CD4-positive, alpha-beta T cell (primary cell): Measurements from ENCODE around the gene CAMK2A. TPM values are rescaled to one million over a fixed set of nuclear protein-coding genes. Genes with fewer than 3 reads are reported as not detected.
A peak's percentile ranks its signal among the peaks of the same experiment; 100 is the strongest.
"Not testable (repeated sequence)": the region's sequence is repeated elsewhere in the genome, so short reads cannot be mapped to it uniquely, and the experiment has no call there.

Experiments used
- ATAC-seq: fragments of 200-7000 bp; cut with Tn5 transposase; one replicate; pipeline ENCODE4 v1.10.0; 2022; ENCODE audit warnings: mild to moderate bottlenecking; ENCODE audit not compliant: poor library complexity
- CTCF ChIA-PET: fragments of 350-600 bp; sonication (Branson Sonifier 250); formaldehyde crosslinking; loops from one replicate; lab custom pipeline; 2021; ENCODE audit warnings: antibody characterized with exemption, inconsistent platforms; lab: Charles Lee
- POLR2A ChIA-PET: fragments of 350-600 bp; sonication (Branson Sonifier 250); formaldehyde crosslinking; loops from one replicate; lab custom pipeline; 2021; ENCODE audit warnings: antibody characterized with exemption, inconsistent platforms; lab: Charles Lee
- DNase-seq, 14 experiments: peaks; one replicate each; pipeline ENCODE4 v3.0.0-alpha.2; 2013 to 2020; ENCODE audit warnings: mixed read lengths in 2 of 14
- H3K27ac ChIP-seq, 2 donors: one replicate each; pipeline versions ENCODE4 v1.5.1 to v1.7.0; 2013; ENCODE audit warnings: low read length in 2 of 2, low read depth in 1 of 2, mild to moderate bottlenecking in 1 of 2
- H3K27me3 ChIP-seq, 2 experiments: 1 replicate in 1 of 2; 2 replicates in 1 of 2; pipeline versions ENCODE4 v1.6.1 to v1.7.0; 2013; ENCODE audit warnings: low read length in 2 of 2, control low read depth in 1 of 2, mild to moderate bottlenecking in 1 of 2, moderate library complexity in 1 of 2; ENCODE audit not compliant: insufficient read depth in 2 of 2, control insufficient read depth in 1 of 2
- H3K36me3 ChIP-seq: one replicate; pipeline ENCODE4 v1.6.1; 2013; ENCODE audit warnings: low read length, control low read depth; ENCODE audit not compliant: insufficient read depth
- H3K4me1 ChIP-seq: one replicate; pipeline ENCODE4 v1.6.1; 2013; ENCODE audit warnings: low read length, control low read depth; ENCODE audit not compliant: insufficient read depth
- H3K4me3 ChIP-seq: one replicate; pipeline ENCODE4 v1.5.1; 2013; ENCODE audit warnings: mild to moderate bottlenecking, low read length, moderate library complexity
- H3K9me3 ChIP-seq, 2 experiments: 1 replicate in 1 of 2; 2 replicates in 1 of 2; pipeline versions ENCODE4 v1.6.1 to v1.7.0; 2013; ENCODE audit warnings: low read length in 2 of 2, mild to moderate bottlenecking in 2 of 2, control low read depth in 1 of 2, moderate library complexity in 1 of 2; ENCODE audit not compliant: control insufficient read depth in 1 of 2, insufficient read depth in 1 of 2
- H3K27ac Mint-ChIP-seq: one replicate; pipeline ENCODE4 v1.8.0; 2020; ENCODE audit warnings: mixed read lengths
- H3K27me3 Mint-ChIP-seq: one replicate; pipeline ENCODE4 v1.8.0; 2021; ENCODE audit warnings: mixed read lengths
- H3K36me3 Mint-ChIP-seq: one replicate; pipeline ENCODE4 v1.8.0; 2021; ENCODE audit warnings: low read depth, mixed read lengths
- H3K4me1 Mint-ChIP-seq: one replicate; pipeline ENCODE4 v1.8.0; 2021; ENCODE audit warnings: low read depth, mixed read lengths
- H3K4me3 Mint-ChIP-seq: one replicate; pipeline ENCODE4 v1.8.0; 2020; ENCODE audit warnings: mild to moderate bottlenecking, mixed read lengths
- H3K9me3 Mint-ChIP-seq: one replicate; pipeline ENCODE4 v1.8.0; 2020; ENCODE audit warnings: mixed read lengths
- CTCF ChIP-seq: fragments of 200-600 bp; IDR thresholded peaks from one replicate; pipeline ENCODE4 v1.8.0; 2022; ENCODE audit warnings: antibody characterized with exemption, mild to moderate bottlenecking
- intact Hi-C, 2 experiments: fragments of 100-400 bp; cut with DNase I in 1 of 2; cut with micrococcal nuclease in 1 of 2; formaldehyde crosslinking; loops; one replicate each; pipeline versions ENCODE4 v1.15.1 to v1.9.0; 2023 to 2025; cut with DNase I, micrococcal nuclease
- total RNA-seq, 174 experiments: library from RNA in 2 of 174; stranded (reverse) in 2 of 174; gene quantifications; one replicate each; pipeline ENCODE4 v1.2.3 and lab custom pipeline; 2021 to 2026

CAMK2A gene
- total RNA-seq, 2 experiments from 2014 or later: 0.05 to 0.22 TPM

- no peaks in the 10 kb centered on the region for H3K27me3 Mint-ChIP-seq
- no peak overlapping the region for H3K4me3 Mint-ChIP-seq
- H3K27ac ChIP-seq: no peak overlapping the region
- H3K9me3 Mint-ChIP-seq: no peaks in the 10 kb centered on the region
- H3K36me3 Mint-ChIP-seq: no peaks in the 10 kb centered on the region
- no peaks in the 10 kb centered on the region for H3K4me1 ChIP-seq
- H3K36me3 ChIP-seq: no peaks in the 10 kb centered on the region
- no peak for TF ChIP-seq CTCF
- H3K4me3 ChIP-seq: no peak overlapping the region
- H3K27me3 ChIP-seq: no peaks in the 10 kb centered on the region
- intact Hi-C loops: no loop called here
- DNase-seq (peak in 2 of 14 experiments; percentile 29 to 30), ATAC-seq (no peak)
- H3K9me3 ChIP-seq: no peaks in the 10 kb centered on the region
- no peaks in the 10 kb centered on the region for H3K4me1 Mint-ChIP-seq
- H3K27ac Mint-ChIP-seq: no peak overlapping the region
- ChIA-PET CTCF (no interaction called here), POLR2A (no interaction called here)
These were observed 54.7 kb downstream of the CAMK2A start for GRCh38 chr5:150234576-150235499.

- ATAC-seq, DNase-seq, H3K27me3 Mint-ChIP-seq, H3K27ac ChIP-seq, H3K36me3 ChIP-seq, H3K9me3 ChIP-seq, CTCF ChIA-PET, H3K27ac Mint-ChIP-seq, intact Hi-C loops, H3K4me3 Mint-ChIP-seq, H3K36me3 Mint-ChIP-seq, H3K27me3 ChIP-seq, H3K4me1 ChIP-seq, POLR2A ChIA-PET, H3K4me1 Mint-ChIP-seq, H3K9me3 Mint-ChIP-seq, H3K4me3 ChIP-seq: not testable (repeated sequence)
These were observed 55.9 kb downstream of the CAMK2A start for GRCh38 chr5:150233706-150234105.

GRCh38 chr5:150230842-150231241 lies 58.7 kb downstream of the CAMK2A start:
- DNase-seq (no peak), ATAC-seq (no peak)
- H3K9me3 ChIP-seq: no peaks in the 10 kb centered on the region
- ChIA-PET CTCF (no interaction called here), POLR2A (no interaction called here)
- Mint-ChIP-seq H3K4me1 (no peaks in the 10 kb centered on the region), H3K4me3 (no peak overlapping the region), H3K36me3 (no peaks in the 10 kb centered on the region), H3K27me3 (no peaks in the 10 kb centered on the region), H3K27ac (no peak overlapping the region), H3K9me3 (no peaks in the 10 kb centered on the region)
- no peaks in the 10 kb centered on the region for H3K36me3 ChIP-seq
- intact Hi-C loops: no loop called here
- no peak overlapping the region for H3K27ac ChIP-seq
- TF ChIP-seq CTCF: no peak
- H3K4me1 ChIP-seq: no peaks in the 10 kb centered on the region
- H3K4me3 ChIP-seq: no peak overlapping the region
- no peaks in the 10 kb centered on the region for H3K27me3 ChIP-seq
